GM23338 (cell line): ENCODE data around the gene MFRP. TPM values are rescaled to one million over a fixed set of nuclear protein-coding genes. Genes with fewer than 3 reads are reported as not detected.

Source experiments
- ATAC-seq: fragments of 200-7000 bp; cut with Tn5 transposase; 3 replicates; pipeline ENCODE4 v1.9.1; 2020
- DNase-seq: peaks from one replicate; pipeline ENCODE4 v3.0.0-alpha.2; 2015; ENCODE audit warnings: low spot score
- H2AFZ ChIP-seq: fragments of 200-600 bp; sonication (generic); 2 replicates; pipeline ENCODE4 v1.8.0; 2016; ENCODE audit warnings: antibody characterized with exemption, mild to moderate bottlenecking, moderate library complexity
- H3F3A ChIP-seq: fragments of 200-600 bp; sonication (generic); replicated peaks from 2 replicates; pipeline ENCODE4 v1.8.0; 2017; ENCODE audit warnings: antibody characterized with exemption, mixed run types, low read depth
- H3K27ac ChIP-seq: fragments of 200-600 bp; sonication (generic); 2 replicates; pipeline ENCODE4 v1.6.1; 2016; ENCODE audit warnings: low read depth
- H3K27me3 ChIP-seq: fragments of 200-600 bp; sonication (generic); 2 replicates; pipeline ENCODE4 v1.8.0; 2016; ENCODE audit warnings: mild to moderate bottlenecking, mixed run types, moderate library complexity; ENCODE audit not compliant: insufficient read depth
- H3K36me3 ChIP-seq: fragments of 200-600 bp; sonication (generic); 2 replicates; pipeline ENCODE4 v1.8.0; 2016; ENCODE audit warnings: mild to moderate bottlenecking; ENCODE audit not compliant: insufficient read depth
- H3K4me1 ChIP-seq: fragments of 200-600 bp; sonication (generic); 2 replicates; pipeline ENCODE4 v1.8.0; 2016; ENCODE audit warnings: mild to moderate bottlenecking, moderate library complexity; ENCODE audit not compliant: insufficient read depth
- H3K4me2 ChIP-seq: fragments of 200-600 bp; sonication (generic); 2 replicates; pipeline ENCODE4 v1.7.1; 2017; ENCODE audit warnings: mixed run types
- H3K4me3 ChIP-seq: fragments of 200-600 bp; sonication (generic); 2 replicates; pipeline ENCODE4 v1.6.1; 2016; ENCODE audit warnings: mixed run types
- H3K79me2 ChIP-seq: fragments of 200-600 bp; sonication (generic); replicated peaks from 2 replicates; pipeline ENCODE4 v1.8.0; 2017; ENCODE audit warnings: mild to moderate bottlenecking; ENCODE audit not compliant: insufficient read depth
- H3K9me2 ChIP-seq: fragments of 200-600 bp; sonication (generic); 2 replicates; pipeline ENCODE4 v1.8.0; 2017; ENCODE audit not compliant: insufficient read depth
- H4K20me1 ChIP-seq: fragments of 200-600 bp; sonication (generic); replicated peaks from 2 replicates; pipeline ENCODE4 v1.8.0; 2017; ENCODE audit warnings: mild to moderate bottlenecking; ENCODE audit not compliant: insufficient read depth
- H3K27ac Mint-ChIP-seq: 2 replicates; pipeline ENCODE4 v1.8.0; 2020; ENCODE audit warnings: inconsistent platforms, mild to moderate bottlenecking, moderate library complexity, mixed read lengths
- H3K27me3 Mint-ChIP-seq: 3 replicates; pipeline ENCODE4 v1.8.0; 2022; ENCODE audit warnings: low read depth, mild to moderate bottlenecking, moderate library complexity, mixed read lengths, inconsistent platforms; ENCODE audit not compliant: insufficient read depth, poor library complexity
- H3K36me3 Mint-ChIP-seq: 3 replicates; pipeline ENCODE4 v1.8.0; 2021; ENCODE audit warnings: low read depth, mild to moderate bottlenecking, inconsistent platforms, moderate library complexity, mixed read lengths
- H3K4me1 Mint-ChIP-seq: 3 replicates; pipeline ENCODE4 v1.8.0; 2020; ENCODE audit warnings: mild to moderate bottlenecking, inconsistent platforms, mixed read lengths
- H3K4me3 Mint-ChIP-seq: 3 replicates; pipeline ENCODE4 v1.8.0; 2021; ENCODE audit warnings: moderate library complexity, mild to moderate bottlenecking, inconsistent platforms, mixed read lengths
- H3K9me3 Mint-ChIP-seq: 3 replicates; pipeline ENCODE4 v1.8.0; 2020; ENCODE audit warnings: moderate library complexity, mild to moderate bottlenecking, inconsistent platforms, mixed read lengths
- STAT1 ChIP-seq: IDR thresholded peaks from one replicate; pipeline ENCODE4 v1.6.1; 2016; ENCODE audit warnings: antibody characterized with exemption; ENCODE audit not compliant: unreplicated experiment
- polyA plus RNA-seq: library from polyadenylated mRNA; unstranded; fragments of >200 nt; fragmentation: Nextera tagmentation; extraction: Ambion mirVana; gene quantifications from 2 replicates; pipeline ENCODE4 v1.2.1, GENCODE V29; 2016
- total RNA-seq: library from RNA; depleted of rRNA; stranded (reverse); fragments of >200 nt; shearing (Covaris generic); gene quantifications from 2 replicates; pipeline ENCODE4 v1.2.3, GENCODE V29; 2014
- TF ChIP-seq, protein P1 (sequence below): fragments of 250-450 bp; sonication (Bioruptor Pico); IDR thresholded peaks from 2 replicates; pipeline ENCODE4 v1.5.0; 2020; ENCODE audit warnings: mild to moderate bottlenecking, moderate library complexity
- TF ChIP-seq, protein P2 (sequence below): IDR thresholded peaks from one replicate; pipeline ENCODE4 v1.6.1; 2018; ENCODE audit warnings: antibody characterized with exemption; ENCODE audit not compliant: unreplicated experiment

The MFRP gene
- total and polyA plus RNA-seq, 2 experiments from 2014 or later, result 0.03 TPM; not detected in 1

DNA sequence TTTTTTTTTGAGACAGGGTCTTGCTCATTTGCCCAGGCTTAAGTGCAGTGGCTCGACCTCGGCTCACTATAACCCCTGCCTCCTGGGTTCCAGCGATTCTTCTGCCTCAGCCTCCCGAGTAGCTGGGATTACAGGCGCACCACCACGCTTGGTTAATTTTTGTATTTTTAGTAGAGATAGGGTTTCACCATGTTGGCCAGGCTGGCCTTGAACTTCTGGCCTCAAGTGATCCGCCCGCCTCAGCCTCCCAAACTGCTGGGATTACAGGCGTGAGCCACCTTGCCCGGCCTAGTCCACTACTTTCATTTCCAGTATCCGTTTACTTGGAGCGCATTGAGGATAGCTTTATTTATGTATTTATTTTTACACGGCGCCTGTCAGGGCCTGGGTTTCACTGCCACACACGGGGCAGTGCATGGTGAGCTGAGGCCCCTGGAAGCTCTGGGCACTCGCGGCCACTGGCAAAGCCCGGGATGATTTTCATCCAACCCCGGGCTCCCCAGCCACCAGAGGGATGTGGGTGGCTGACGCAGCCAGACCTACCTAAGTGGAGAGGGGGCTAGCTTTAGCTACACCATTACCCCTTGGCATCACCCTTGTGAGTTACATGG, 23.5 kb downstream of the MFRP start:
- H3K4me1 Mint-ChIP-seq, result peaks cover 30% of the 10 kb centered on the region
- H3K4me3 Mint-ChIP-seq, result no peak overlapping the region
- no peak overlapping the region for H2AFZ ChIP-seq
- TF ChIP-seq STAT1, result no peak
- TF ChIP-seq, protein P1, sequence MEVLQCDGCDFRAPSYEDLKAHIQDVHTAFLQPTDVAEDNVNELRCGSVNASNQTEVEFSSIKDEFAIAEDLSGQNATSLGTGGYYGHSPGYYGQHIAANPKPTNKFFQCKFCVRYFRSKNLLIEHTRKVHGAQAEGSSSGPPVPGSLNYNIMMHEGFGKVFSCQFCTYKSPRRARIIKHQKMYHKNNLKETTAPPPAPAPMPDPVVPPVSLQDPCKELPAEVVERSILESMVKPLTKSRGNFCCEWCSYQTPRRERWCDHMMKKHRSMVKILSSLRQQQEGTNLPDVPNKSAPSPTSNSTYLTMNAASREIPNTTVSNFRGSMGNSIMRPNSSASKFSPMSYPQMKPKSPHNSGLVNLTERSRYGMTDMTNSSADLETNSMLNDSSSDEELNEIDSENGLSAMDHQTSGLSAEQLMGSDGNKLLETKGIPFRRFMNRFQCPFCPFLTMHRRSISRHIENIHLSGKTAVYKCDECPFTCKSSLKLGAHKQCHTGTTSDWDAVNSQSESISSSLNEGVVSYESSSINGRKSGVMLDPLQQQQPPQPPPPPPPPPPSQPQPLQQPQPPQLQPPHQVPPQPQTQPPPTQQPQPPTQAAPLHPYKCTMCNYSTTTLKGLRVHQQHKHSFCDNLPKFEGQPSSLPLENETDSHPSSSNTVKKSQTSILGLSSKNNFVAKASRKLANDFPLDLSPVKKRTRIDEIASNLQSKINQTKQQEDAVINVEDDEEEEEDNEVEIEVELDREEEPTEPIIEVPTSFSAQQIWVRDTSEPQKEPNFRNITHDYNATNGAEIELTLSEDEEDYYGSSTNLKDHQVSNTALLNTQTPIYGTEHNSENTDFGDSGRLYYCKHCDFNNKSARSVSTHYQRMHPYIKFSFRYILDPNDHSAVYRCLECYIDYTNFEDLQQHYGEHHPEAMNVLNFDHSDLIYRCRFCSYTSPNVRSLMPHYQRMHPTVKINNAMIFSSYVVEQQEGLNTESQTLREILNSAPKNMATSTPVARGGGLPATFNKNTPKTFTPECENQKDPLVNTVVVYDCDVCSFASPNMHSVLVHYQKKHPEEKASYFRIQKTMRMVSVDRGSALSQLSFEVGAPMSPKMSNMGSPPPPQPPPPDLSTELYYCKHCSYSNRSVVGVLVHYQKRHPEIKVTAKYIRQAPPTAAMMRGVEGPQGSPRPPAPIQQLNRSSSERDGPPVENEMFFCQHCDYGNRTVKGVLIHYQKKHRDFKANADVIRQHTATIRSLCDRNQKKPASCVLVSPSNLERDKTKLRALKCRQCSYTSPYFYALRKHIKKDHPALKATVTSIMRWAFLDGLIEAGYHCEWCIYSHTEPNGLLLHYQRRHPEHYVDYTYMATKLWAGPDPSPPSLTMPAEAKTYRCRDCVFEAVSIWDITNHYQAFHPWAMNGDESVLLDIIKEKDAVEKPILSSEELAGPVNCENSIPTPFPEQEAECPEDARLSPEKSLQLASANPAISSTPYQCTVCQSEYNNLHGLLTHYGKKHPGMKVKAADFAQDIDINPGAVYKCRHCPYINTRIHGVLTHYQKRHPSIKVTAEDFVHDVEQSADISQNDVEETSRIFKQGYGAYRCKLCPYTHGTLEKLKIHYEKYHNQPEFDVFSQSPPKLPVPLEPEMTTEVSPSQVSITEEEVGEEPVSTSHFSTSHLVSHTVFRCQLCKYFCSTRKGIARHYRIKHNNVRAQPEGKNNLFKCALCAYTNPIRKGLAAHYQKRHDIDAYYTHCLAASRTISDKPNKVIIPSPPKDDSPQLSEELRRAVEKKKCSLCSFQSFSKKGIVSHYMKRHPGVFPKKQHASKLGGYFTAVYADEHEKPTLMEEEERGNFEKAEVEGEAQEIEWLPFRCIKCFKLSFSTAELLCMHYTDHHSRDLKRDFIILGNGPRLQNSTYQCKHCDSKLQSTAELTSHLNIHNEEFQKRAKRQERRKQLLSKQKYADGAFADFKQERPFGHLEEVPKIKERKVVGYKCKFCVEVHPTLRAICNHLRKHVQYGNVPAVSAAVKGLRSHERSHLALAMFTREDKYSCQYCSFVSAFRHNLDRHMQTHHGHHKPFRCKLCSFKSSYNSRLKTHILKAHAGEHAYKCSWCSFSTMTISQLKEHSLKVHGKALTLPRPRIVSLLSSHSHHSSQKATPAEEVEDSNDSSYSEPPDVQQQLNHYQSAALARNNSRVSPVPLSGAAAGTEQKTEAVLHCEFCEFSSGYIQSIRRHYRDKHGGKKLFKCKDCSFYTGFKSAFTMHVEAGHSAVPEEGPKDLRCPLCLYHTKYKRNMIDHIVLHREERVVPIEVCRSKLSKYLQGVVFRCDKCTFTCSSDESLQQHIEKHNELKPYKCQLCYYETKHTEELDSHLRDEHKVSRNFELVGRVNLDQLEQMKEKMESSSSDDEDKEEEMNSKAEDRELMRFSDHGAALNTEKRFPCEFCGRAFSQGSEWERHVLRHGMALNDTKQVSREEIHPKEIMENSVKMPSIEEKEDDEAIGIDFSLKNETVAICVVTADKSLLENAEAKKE (CRISPR knock-in tag), result no peak
- TF ChIP-seq, protein P2, sequence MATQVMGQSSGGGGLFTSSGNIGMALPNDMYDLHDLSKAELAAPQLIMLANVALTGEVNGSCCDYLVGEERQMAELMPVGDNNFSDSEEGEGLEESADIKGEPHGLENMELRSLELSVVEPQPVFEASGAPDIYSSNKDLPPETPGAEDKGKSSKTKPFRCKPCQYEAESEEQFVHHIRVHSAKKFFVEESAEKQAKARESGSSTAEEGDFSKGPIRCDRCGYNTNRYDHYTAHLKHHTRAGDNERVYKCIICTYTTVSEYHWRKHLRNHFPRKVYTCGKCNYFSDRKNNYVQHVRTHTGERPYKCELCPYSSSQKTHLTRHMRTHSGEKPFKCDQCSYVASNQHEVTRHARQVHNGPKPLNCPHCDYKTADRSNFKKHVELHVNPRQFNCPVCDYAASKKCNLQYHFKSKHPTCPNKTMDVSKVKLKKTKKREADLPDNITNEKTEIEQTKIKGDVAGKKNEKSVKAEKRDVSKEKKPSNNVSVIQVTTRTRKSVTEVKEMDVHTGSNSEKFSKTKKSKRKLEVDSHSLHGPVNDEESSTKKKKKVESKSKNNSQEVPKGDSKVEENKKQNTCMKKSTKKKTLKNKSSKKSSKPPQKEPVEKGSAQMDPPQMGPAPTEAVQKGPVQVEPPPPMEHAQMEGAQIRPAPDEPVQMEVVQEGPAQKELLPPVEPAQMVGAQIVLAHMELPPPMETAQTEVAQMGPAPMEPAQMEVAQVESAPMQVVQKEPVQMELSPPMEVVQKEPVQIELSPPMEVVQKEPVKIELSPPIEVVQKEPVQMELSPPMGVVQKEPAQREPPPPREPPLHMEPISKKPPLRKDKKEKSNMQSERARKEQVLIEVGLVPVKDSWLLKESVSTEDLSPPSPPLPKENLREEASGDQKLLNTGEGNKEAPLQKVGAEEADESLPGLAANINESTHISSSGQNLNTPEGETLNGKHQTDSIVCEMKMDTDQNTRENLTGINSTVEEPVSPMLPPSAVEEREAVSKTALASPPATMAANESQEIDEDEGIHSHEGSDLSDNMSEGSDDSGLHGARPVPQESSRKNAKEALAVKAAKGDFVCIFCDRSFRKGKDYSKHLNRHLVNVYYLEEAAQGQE, result no peak
- no peaks in the 10 kb centered on the region for H3K36me3 ChIP-seq
- peaks cover 34% of the 10 kb centered on the region for H3K4me1 ChIP-seq
- H3K4me3 ChIP-seq, result no peak overlapping the region
- H3K36me3 Mint-ChIP-seq, result no peaks in the 10 kb centered on the region
- H3F3A ChIP-seq, result peaks cover 11% of the 10 kb centered on the region
- no peaks in the 10 kb centered on the region for H4K20me1 ChIP-seq
- ATAC-seq (no peak), DNase-seq (no peak)
- peaks cover 24% of the 10 kb centered on the region for H3K27me3 Mint-ChIP-seq
- H3K27ac ChIP-seq, result no peak overlapping the region
- peaks cover 9% of the 10 kb centered on the region; the same call in 1 of the 2 replicates for H3K27me3 ChIP-seq
- no peaks in the 10 kb centered on the region for H3K9me2 ChIP-seq
- H3K79me2 ChIP-seq, result no peaks in the 10 kb centered on the region
- H3K27ac Mint-ChIP-seq, result no peak overlapping the region
- no peaks in the 10 kb centered on the region for H3K9me3 Mint-ChIP-seq
- H3K4me2 ChIP-seq, result no peak overlapping the region
